GM21619 (cell line): ENCODE data around the gene HOXB9.

Source experiments
- ATAC-seq: cut with Tn5 transposase; IDR thresholded peaks from one replicate; pipeline ENCODE4 v1.9.1; 2021; ENCODE audit not compliant: unreplicated experiment

HOXB9 gene

DNA sequence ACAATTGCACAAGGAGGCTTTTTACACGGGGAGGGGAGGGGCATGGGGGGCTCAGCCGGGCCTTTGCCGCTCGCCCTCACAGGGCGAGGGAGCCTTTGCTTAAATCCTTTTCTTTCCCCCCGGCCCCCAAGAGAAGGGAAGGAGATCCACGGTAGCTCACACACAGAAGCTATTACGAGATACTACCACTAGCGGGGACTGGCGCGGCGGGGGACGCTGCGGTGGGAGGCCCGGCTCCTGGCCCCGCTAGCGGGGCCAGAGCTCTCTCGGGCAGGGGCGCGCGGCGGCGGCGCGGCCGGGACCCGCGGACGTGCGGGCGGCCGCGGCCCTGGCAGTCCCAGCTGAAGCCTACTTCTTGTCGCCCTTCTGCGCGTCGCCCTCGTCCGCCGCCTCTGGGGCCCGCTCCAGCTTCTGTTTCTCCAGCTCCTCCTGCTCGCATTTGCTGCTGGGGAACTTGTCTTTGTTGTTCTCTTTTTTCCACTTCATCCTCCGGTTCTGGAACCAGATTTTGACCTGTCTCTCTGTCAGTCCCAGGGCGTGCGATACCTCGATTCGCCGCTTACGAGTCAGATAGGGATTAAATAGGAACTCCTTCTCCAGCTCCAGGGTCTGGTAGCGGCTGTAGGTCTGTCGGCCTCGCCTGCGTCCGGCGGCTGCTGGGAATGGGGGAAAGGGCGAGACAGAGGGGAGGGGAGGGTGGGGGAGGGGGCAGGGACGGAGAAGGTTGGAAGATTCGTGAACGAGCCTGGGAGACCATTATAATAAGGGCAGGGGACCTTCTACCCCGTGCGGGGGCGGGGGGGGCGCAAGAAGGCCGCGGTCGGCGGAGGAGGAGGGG lies 13.1 kb downstream of the HOXB9 start:
- ATAC-seq: no peak

DNA sequence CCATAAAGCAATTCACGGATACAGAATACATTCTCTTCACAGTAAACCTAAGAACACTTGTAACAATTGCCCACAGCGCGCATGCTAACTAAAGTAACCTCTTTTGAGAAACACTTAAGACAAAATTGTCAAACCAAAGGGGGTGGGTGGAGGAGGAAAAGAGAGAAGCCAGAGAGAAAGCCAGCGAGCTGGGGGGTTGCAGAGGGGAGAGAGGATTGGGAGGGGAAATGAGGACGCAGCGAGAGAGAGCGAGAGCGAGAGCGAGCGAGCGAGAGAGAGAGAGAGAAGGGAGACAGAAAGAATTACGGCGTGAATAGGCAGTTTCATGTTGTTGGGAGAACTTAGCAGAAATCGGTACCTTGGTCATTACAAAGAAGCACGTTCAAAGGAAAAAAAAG lies 13.7 kb downstream of the HOXB9 start:
- no peak for ATAC-seq

DNA sequence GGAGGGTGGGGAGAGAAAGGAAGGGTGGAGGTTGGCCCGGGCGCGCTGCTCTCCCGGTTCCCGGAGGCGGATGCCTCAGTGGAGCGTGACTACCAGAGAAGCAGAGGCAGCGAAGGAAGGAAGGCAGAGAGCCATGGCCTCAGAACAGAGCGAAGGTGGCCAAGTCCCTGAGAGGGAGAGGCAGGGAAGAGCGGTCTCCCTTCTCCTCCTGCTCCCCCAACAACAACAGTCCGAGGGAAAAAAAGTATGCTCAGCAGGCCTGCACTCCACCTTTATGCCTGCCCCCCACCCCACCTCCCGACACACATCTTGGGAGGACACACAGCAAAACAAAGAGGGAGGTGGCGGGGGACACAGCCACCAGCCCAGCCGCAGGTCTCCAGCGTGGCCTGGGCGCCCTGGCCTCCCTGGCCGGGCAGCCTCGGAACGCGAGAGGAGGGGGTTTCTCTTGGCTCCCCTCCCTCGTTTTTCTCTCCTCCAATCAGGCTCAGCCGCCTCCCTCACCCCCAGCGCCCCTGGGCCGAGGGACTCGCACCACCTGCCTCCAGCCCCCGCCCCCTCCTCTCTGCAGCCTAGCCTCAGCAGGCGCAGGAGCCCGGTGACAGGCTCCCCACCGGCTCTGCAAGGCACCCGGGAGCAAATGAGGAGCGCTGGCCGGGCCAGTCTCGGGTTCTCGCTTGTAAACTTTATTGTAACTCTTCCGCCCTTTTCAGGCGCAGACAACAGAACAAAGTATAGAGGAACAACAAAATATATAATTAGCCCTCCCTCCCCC lies 14.3 kb downstream of the HOXB9 start:
- ATAC-seq: no peak

DNA sequence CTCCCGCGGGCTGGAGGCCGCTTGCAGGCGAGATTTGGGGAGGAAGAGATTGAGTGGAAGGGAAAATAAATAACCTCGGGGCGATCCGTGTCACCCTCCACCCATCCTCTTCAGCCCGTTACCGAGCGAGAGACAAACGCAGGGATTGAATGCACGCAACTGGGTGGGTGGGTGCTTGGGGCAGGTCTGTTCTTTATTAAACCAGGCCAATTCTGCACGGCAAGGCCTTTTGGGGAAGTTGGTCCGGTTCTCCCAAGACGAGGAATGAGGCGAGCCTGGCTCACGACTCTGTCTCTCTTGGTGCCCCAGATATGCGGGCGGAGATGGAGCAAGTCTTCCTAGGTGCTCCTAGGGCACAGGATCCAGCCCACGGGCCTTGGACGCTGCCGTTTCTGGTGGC lies 14.9 kb downstream of the HOXB9 start:
- no peak for ATAC-seq

DNA sequence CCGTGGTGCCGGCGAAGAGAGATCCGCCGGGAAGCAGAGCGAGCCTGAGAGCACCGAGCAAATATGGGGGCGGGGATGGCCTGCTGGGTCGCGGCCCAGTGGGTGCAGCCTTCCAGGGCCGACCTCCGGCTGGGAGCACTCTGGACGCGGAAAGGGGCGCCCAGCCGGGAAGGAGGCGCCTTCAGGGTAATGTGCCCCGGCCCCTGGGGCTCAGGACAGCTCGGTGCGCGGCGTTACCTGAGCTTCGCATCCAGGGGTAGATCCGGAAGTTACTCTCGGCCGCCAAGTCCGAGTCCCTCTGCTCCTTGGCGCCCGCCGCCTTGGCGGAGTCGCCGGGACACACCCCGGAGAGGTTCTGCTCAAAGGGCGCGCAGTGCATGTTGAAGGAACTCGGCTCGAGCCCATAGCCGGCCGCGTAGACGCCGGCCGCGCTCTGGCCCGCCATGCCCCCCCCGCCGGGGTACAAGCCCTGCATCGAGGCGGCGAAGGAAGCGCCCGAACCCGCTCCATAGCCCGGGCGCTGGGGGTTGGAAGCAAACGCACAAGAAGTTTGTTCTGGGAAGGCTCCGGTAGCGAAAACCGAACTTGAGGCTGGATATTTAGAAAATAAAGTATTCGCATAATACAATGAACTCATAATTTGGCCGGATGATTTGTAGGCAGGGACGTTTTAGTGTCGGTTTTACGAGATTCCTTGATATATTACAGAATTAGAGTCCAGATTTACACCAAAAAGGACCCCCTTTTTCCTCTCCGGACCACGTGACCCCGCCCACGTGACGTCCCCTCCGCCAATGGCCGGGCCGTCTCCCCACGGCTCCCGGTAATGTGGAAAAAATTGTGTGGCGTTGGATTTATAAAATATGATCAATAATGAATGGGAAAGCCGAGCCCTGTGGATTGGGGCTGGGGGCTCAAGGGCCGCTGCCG lies 15.6 kb downstream of the HOXB9 start, which contains the start of gene HOXB7:
TSS of gene HOXB7 (minus strand) at position 736 of the 930 bp plus-strand sequence. CDS start at position 637, 99 bp downstream.
- no peak for ATAC-seq

DNA sequence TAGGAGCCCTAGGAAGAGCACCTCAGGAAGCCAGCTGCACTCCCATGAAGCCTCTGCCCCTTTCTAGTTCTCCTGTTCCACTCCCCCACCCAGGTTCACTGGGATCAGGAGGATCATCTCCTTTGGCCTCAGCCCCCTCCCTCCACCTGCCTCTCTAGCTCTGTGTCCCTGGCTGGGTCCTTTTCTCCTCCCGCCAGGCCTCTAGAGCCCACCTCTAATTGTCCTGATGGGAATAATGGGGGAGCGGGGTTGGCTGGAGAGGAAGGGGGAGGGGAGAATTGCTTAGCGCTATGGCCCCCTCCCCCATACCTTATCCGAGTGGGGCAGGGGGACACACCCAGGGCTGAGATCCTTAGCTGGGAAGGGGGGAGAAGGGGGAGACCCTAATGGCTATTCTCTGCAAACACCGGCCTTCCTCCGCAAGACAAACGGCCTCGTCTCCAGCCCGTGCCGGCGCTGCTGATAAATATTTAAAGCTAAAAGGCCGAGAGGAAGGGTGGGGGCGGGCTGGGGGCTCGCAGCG lies 16.3 kb downstream of the HOXB9 start:
- ATAC-seq: no peak

DNA sequence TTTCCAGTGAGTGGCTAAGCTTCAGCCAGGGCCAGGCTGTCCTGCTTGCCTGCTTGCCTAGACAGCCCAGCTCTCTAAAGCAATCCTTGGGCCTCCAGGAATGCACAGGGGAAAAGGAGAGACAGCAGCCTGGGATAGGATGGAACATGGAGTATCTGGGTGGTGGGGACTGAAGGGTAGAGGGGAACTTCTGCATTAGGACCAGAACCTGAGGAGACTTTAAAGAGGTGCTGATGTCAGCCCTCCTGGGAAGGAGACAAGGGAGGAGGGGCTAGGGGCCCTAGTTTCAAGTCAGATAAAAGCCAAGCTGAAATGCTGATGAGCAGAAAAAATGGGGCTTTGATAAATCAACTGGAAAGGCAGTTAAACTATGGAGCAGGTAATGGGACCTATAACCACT lies 17.1 kb downstream of the HOXB9 start:
- ATAC-seq: no peak

DNA sequence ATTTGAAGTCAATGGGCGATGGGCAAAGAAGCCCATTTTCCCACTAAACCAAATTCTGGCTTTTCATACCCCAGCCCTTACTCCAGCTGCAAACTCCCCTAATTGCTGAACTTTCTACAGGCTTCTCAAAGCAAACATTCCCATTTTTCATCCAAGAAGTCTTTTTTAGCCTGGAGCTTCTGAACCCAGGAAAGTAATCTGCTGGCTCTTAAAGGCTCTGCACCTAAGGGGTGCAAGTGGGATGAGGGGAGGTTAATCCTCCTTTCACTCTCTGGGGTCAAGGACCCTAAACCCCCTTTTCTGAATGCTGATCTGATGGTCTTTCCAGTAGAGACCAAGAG lies 17.7 kb downstream of the HOXB9 start:
- no peak for ATAC-seq

DNA sequence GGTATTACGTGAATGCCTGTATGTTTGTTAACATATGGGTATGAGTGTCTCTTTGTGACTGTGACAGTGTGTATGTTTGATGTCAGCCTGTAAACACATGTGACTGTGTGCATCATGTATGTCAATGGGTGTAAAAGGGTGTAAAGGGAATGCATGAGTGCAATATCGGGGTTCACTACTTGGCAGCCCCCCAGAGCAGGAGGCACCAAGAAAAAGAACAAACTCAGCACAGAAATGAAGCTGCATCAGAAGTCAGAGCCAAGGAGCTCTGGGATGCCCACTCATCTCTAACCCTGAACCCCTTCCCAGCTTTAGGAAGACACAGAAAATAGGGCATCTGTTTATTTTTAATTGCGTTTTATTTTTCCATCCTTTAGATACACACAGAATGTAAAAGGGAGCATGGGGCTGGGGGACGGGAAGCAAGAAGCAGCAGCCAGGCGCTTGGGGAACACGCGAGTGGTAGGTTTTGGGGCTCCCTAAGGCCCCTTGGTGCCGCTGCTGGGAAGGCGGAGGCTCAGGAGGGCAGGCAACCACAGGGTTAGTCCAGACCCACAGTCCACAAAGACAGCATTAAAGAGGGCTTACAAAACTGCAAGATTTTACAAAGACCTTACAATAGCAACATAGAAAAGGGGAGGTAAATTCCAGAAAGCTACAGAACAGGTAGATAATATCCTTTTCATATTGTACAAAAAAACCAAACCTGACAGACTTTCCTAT lies 19.1 kb downstream of the HOXB9 start:
- ATAC-seq: no peak

DNA sequence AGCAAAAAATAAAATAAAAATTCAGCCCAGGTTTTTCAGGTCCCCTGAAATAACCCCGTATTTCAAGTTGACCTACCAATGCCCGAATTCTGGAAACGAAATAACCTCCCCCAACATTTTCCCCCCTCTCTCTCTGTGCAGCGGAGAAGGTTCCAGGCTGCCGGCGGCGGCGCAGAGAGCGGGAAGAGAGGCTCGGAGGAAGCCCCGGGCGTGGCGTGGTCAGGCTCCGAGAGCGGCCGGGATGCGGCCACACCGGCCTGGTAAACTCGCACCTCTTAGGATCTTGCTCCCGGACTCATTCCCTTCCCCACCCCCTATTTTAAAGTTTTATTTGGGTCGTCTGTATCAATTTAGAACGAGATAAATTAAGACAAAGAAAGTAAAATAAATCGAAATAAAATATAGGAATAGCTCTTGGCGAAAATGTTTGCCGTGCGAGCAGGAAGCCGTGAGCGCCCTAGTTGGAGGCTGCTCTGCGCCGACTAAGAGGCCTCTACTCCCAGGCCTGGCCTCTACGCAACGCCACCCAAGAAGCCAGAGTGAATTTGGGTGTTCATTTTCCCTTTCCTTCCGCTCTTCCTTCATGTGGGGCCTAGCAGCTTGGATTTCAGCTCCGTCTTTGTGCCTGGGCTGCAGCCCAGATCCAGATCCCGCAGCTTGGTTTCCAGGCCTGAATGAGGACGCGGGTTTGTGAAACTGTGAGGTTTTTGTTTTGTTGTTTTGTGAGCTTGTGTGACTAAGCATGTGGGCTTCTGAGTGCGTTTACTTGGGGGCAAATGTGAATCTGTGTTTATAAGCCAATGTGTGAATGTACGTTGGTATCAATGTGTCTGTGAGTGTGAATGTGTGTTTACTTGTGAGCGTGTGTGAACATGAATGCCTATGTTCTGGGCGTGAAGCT lies 19.9 kb downstream of the HOXB9 start:
- no peak for ATAC-seq

DNA sequence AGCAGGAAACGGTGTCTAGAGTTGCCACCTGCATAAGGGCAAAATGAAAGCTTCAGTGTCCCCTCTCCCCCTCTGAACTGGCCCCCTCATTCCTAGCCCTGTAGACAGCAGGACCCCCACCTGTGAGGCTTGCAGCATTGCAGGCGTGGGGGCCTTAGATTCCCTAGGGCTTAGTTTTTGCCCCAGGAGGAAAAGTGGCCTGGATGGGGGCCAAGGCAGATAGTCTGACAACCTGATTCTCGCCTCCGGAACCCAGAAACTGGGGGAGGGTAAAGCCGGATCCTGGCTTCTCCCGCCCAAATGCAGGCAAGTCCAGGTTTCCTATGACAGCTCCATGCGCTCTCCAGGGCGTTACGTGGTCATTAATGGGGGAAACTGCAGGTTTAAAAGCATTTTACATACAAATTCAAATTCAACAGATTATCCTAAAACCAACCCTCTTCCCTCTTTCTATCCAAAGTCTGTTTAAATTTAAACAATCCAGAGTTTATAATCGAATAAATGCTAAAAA lies 20.7 kb downstream of the HOXB9 start:
- no peak for ATAC-seq

DNA sequence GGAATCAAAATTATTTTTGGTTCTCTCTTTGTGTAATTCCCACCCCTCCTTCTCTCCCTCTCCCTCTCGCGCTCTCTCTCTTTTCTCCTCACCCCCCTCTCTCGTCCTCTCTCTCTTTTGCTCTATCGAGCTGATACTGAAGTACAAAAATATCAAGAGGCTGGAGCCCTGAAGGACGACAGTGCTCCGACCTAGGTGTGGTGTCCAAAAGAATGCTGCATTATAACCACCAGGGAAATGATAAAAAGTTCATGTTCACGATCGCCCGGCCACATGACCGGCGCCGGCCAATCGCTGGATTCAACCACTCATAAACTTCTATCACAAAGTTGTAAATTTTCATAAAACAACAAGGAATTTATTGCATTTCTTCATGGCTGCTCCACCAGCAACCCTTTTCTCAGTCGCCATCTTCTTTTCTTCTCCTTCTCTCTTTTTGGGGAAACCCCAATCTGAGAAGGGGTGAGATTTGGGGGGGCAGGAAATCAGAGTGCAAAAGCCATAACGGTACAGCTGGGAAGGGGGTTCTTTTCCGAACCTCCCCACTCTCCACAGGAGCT lies 21.3 kb downstream of the HOXB9 start, which contains the start of gene HOXB6:
TSS of gene HOXB6 (minus strand) at position 217 of the 560 bp plus-strand sequence. CDS start 6,836 bp downstream, outside the sequence.
- ATAC-seq: no peak

DNA sequence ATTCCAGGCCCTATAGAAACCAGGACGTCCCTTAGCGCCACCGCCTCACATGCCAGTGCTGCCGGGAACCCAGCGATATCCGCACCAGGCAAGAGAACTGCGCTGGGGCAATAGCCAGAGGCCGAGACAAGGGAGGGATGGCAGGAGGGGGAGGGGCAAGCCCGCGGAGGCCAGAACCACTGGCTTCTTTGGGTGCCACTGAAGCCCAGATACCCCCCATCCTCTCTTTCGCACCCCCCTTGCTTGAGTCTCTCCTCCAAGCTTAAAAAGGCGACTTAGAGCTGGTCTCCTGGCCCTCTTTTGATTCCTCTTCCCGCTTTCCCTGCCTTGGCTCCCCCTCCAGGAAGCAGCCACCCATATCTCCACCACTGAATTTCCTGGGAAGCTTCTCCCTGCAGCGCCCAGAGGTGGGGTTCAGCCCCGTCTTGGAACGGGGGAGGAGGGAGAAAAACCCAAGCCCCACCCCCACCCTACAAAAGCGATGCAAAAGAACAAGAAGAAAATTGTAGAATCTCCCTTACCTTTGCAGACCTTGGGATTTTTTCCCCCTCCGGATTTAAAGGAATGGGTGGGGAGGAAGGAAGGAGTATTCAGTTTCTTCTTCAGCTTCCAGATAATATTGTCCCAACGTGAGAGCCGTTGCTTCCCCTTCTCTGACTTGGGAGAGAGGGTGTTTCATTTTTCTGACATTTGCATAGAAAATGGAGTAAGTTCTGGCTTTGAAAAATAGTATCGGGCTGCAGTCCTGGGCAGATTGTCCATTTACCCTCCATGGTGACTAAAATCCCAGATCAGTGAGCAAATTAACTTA lies 22.0 kb downstream of the HOXB9 start:
- ATAC-seq: no peak

DNA sequence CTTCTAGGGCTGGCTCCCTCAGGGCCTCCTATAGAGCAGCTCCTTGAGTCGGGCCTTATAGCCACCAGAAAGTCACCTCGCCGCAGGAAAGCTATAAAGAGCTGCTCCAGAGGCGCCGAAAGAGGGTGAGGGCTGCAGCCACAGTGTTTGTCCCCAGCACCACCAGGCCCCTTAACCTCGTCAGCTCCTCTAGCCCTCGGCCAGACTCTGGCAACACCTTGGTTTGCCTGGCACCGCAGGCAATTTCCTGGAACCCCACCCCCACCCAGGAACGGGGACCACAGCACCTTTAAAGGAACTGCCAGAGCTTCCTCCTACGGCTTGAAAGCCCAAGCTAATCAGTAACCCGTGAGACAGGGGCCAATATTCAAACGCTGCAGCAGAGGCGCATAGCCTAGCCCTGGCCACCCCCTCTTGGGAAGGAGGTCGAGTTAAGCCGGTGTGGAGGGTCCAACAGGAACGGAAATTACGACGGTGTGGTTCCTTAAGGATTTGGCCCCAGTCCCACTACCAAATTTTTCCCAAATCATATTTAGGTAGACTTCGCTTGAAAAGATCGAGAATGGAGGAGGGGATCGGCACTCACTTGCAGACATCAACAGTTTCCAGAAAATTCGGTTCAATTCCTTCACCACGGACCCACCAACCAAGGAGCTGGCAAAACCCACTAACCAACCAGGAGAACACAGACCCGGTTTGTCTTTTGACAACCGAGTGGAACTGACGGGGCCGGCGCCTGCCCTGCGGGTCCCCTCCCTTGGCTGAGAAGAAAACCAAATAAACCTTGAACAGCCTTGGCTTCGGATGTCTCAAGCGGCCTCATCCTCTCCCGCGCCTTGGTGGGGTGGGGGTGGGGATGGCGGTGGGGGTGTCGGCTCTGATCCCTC lies 24.4 kb downstream of the HOXB9 start:
- ATAC-seq: no peak

DNA sequence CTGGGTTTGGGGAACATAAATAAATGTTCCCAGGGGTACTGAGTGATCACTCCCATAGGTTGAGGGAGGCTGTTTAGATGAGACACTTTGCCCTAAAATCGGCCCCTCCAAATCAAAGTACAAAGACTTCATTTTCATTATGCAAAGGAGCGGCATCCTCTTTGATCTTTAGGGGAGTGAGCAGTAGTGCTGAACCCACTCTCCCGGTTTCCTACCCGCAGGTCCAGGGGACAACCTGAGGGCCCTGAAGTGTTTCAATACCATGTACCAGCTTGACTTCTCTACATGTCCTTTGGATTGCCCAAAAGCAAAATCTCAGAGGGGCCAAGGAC lies 25.0 kb downstream of the HOXB9 start:
- ATAC-seq: no peak

DNA sequence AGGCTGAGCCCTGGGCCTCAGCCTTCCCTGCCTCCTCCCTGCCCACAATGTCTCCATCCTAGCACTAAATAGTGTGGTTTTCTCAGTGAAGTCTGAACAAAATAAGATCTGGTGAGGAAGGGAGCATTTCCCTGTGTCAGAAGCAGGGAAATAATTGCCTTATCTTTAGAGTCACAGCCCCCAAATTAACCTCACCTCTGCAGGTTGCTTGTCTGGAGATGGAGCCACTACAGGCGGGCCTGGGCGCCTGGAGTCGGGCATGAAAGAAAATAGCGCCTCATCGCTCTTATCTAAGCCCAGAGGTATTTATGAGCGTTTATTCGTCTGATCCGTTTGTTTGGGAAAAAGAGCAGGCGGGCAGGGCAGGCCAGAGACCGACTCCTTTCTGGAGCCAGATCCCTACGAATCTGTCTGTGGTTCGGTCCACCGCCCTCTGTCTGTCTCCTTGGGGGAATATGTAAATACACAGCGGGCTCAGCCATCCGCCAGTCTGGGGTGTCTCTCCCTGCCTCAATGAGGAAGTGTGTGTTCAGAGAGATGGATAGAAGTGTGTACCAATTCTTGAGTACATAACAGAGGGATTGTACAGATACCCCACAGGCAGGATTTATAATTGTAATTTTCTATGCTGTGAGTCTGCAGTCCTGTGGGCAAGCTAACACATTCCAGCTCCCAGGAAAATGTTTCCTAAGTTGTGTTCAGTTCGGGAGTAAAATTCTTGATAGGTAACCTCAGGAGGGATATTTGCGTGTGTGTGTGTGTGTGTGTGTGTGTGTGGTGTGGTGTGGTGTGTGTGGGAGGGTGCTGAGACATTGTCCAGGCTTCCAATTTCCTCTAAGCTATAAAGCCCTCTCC lies 25.7 kb downstream of the HOXB9 start:
- ATAC-seq: no peak
